ENCODE data around the gene B4GALT7.
A peak's percentile ranks its signal among the peaks of the same experiment; 100 is the strongest.

GRCh38 chr5:177599731-177600507 lies at the start of gene B4GALT7:
- TF ChIP-seq POLR2AphosphoS5 (IDR thresholded peaks at IDR 0.05; ENCODE audit: low read depth, low read length): peak; percentile 68
- peak; percentile 24; the same call in 1 of the 2 replicates for TF ChIP-seq SIN3A (IDR thresholded peaks at IDR 0.05; ENCODE audit: borderline replicate concordance, insufficient read depth, low read length)
